Dermis microvascular lymphatic vessel endothelial cell (primary cell): Measurements from ENCODE around the gene MEIS1. TPM values are rescaled to one million over a fixed set of nuclear protein-coding genes. Genes with fewer than 3 reads are reported as not detected.

Source experiments
- DNase-seq, 2 donors: peaks; one replicate each; pipeline versions ENCODE4 v3.0.0 to v3.0.0-alpha.2; 2010; ENCODE audit warnings: low read depth in 2 of 2
- total RNA-seq: library from RNA; depleted of rRNA; stranded (reverse); fragments of >200 nt; gene quantifications from 2 replicates; pipeline ENCODE4 v1.2.1, GENCODE V29; 2014

The MEIS1 gene
- total RNA-seq, 1 donor from 2014 or later = 3.6 TPM

- DNase-seq = no peak
Observed at GRCh38 chr2:66431846-66432587, 2.9 kb upstream of the MEIS1 start.

- DNase-seq = peak; percentile 87 to 91
Observed at GRCh38 chr2:66432801-66433694, 1.9 kb upstream of the MEIS1 start.

- no peak for DNase-seq
Observed at GRCh38 chr2:66433695-66433944, 1.3 kb upstream of the MEIS1 start.

GRCh38 chr2:66433945-66434678 lies 813 bp upstream of the MEIS1 start:
- DNase-seq = peak; percentile 33 to 65

GRCh38 chr2:66435549-66435875 lies 587 bp downstream of the MEIS1 start:
- DNase-seq = no peak

- no peak for DNase-seq
Observed at GRCh38 chr2:66435963-66436362, 1.0 kb downstream of the MEIS1 start.

GRCh38 chr2:66436581-66437001 lies 1.7 kb downstream of the MEIS1 start:
- DNase-seq = no peak

- DNase-seq = no peak
Observed at GRCh38 chr2:66437109-66437690, 2.3 kb downstream of the MEIS1 start.

GRCh38 chr2:66437691-66438497 lies 3.0 kb downstream of the MEIS1 start:
- no peak for DNase-seq

GRCh38 chr2:66438498-66438833 lies 3.5 kb downstream of the MEIS1 start:
- no peak for DNase-seq

GRCh38 chr2:66438891-66439811 lies 4.2 kb downstream of the MEIS1 start:
- no peak for DNase-seq

- DNase-seq = peak in 1 of 2 donors; percentile 14
Observed at GRCh38 chr2:66439812-66440542, 5.1 kb downstream of the MEIS1 start.

GRCh38 chr2:66440708-66441497 lies 6.0 kb downstream of the MEIS1 start:
- DNase-seq = peak in 1 of 2 donors; percentile 12

GRCh38 chr2:66441581-66442320 lies 6.8 kb downstream of the MEIS1 start:
- DNase-seq = no peak

- DNase-seq = no peak
Observed at GRCh38 chr2:66442516-66443185, 7.7 kb downstream of the MEIS1 start.

GRCh38 chr2:66443186-66443978 lies 8.5 kb downstream of the MEIS1 start:
- no peak for DNase-seq
